GM12864 (cell line): ENCODE measurements around the gene TGIF1.
A peak's percentile ranks its signal among the peaks of the same experiment; 100 is the strongest.

Experiments used
- DNase-seq: peaks from one replicate; pipeline ENCODE4 v3.0.0-alpha.2; 2011; ENCODE audit warnings: low read depth
- H3K4me3 ChIP-seq: 2 replicates; pipeline ENCODE4 v1.5.1; 2011; ENCODE audit warnings: mild to moderate bottlenecking, low read depth, low read length, control low read depth
- CTCF ChIP-seq: IDR thresholded peaks from 2 replicates; pipeline ENCODE4 v1.5.1; 2011; ENCODE audit warnings: low read depth, mild to moderate bottlenecking, moderate library complexity, low read length, control low read depth, inconsistent platforms; ENCODE audit errors: missing control alignments

TGIF1 gene

GRCh38 chr18:3451989-3452749 is 2.2 kb downstream of the TGIF1 start:
- no peak for TF ChIP-seq CTCF
- peak overlapping the region; percentile 60 for H3K4me3 ChIP-seq
- DNase-seq = no peak

DNA sequence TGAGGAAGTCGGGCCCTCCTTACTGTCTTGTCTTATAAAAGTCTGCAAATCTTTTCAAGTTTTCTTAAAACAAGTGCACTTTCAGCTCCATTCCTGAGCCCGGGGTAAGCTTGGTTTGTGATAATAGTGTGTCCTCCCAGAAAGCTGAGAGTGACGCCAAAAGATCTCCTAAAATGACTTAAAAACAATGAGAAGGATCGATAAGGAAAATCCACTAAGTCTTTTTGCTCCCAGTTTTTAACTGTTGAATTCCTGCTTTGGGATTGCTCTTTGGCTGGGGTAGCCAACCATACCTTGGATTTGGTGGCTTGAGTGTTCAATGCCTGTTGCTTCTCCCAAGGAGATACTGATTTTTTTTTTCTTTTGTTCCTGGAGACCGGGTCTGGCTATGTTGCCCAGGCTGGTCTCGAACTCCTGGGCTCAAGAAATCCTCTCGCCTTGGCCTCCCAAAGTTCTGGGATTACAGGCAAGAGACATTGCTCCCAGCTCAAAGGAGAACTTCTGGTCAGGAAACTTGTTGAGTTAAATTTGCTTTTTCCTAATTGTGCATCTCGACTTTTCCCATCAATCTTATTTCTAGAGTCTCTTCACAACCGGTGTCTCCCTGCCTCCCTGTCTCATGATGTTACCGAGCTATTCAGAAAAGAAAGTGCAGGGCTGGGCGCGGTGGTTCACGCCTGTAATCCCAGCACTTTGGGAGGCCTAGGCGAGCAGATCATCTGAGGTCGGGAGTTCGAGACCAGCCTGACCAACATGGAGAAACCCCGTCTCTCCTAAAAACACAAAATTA is 3.0 kb downstream of the TGIF1 start:
- no peak for TF ChIP-seq CTCF
- DNase-seq = no peak
- no peak overlapping the region for H3K4me3 ChIP-seq

DNA sequence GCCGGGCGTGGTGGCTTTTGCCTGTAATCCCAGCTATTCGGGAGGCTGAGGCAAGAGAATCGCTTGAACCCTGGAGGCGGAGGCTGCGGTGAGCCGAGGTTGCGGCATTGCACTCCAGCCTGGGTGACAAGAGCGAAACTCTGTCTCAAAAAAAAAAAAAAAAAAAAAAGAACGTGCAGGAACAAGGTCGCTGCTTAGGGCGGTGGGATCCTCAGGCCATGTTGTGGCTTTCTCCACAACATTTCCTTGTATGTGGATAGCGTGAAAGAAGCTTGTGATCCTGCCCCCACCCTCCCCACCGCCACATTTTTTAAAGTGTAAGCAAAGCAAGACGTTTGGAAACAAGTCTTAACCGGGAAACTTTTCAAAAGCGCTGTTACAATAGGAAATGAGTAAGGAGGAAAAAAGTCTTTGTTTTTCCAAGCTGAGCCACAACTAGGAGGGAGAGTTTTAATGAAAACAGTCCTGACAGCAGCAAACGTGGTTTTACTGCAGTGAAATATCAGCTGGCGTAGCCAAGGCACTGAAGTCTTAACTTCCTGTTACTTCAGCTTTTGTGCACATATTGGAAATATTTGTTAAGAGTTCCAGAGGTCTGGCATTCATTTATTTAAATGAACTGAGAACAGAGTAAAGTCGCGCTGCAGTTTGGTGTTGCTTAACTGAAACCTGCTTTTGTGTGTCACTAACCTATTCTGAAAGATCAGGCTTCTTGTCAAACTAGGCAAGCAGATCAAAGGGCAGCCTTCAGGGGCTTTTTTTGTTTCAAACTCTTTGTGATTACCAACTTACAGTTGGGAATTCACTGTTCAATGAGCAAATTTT is 3.8 kb downstream of the TGIF1 start:
- no peak for TF ChIP-seq CTCF
- DNase-seq = no peak
- no peak overlapping the region for H3K4me3 ChIP-seq

DNA sequence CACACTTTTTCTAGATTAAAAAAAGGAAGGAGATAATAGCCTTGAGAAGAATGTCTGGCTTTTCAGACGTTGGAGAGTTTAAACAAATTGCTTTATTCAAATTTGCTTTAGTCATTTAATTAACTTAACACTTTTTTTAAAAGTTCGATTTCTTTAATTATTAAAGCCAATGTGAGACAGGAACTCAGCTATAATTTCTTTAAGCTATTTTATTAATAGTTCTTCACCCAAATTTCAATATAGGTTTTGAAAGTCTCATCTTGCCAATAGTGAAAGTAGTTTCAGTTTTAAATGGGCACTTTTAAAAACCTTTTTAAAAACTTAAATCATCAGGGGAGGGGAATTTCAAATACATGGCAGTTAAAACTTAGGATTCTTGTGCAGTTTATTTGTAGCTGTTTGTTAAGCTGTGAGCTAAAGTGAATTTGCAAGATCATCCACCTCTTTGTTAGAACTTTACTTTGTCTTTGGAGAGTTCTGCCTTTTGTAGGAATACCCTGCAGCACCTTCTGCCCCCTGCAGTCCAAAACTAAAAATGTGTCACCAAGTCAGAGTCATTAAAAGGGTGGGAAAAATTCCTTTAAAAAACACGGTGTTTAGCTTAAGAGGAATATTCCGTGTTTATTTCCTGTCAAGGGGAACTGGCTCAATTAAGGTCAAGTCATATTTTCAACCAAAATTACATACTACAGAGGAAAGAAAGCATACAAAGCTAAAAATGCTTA is 4.6 kb downstream of the TGIF1 start:
- H3K4me3 ChIP-seq = no peak overlapping the region
- no peak for DNase-seq

GRCh38 chr18:3455090-3455635 is 5.2 kb downstream of the TGIF1 start:
- H3K4me3 ChIP-seq = no peak overlapping the region
- TF ChIP-seq CTCF = no peak
- DNase-seq = no peak

More for the DNA sequence above, 4.6 kb downstream of the TGIF1 start:
- TF ChIP-seq CTCF = peak; percentile 69
